K562 (cell line): ENCODE measurements around the gene ATG13. TPM values are rescaled to one million over a fixed set of nuclear protein-coding genes. Genes with fewer than 3 reads are reported as not detected.

ENCODE experiments used
- ATAC-seq: fragments of 200-7000 bp; cut with Tn5 transposase; 3 replicates; pipeline ENCODE4 v1.9.1; 2020; ENCODE audit warnings: moderate library complexity
- BruUV-seq: library from RNA; stranded (reverse); fragments of 400-500 nt; replicated peaks from 2 replicates; lab custom pipeline; 2021; lab: Mats Ljungman, UMichigan
- CTCF ChIA-PET: fragments of 300-600 bp; formaldehyde crosslinking; extraction: SDS; loops from one replicate; lab custom pipeline; 2021; ENCODE audit warnings: low intra/inter-chr PET ratio; lab: Yijun Ruan, JAX
- POLR2A ChIA-PET: fragments of 300-600, 350-650 bp; sonication (Branson Sonifier 250); formaldehyde crosslinking; extraction: SDS; loops from one replicate; lab custom pipeline; 2021; ENCODE audit warnings: antibody characterized with exemption, inconsistent platforms; lab: Yijun Ruan, JAX
- DNase-seq, 4 experiments: peaks; one replicate each; pipeline versions ENCODE4 v3.0.0 to v3.0.0-alpha.2; 2011 to 2018; ENCODE audit warnings: low spot score in 3 of 4, mixed read lengths in 3 of 4; ENCODE audit errors: extremely low read depth in 1 of 4
- FAIRE-seq: peaks from 2 replicates; lab custom pipeline; 2011; peaks lifted over from hg19 to GRCh38; lab: Jason Lieb, UNC
- H2AFZ ChIP-seq: 2 replicates; pipeline ENCODE4 v1.6.0; 2011; ENCODE audit warnings: low read depth, low read length, control low read depth, inconsistent platforms
- H3K27ac ChIP-seq: fragments of 200-600 bp; 3 replicates; pipeline ENCODE4 v1.8.0; 2011; ENCODE audit warnings: low read depth, mild to moderate bottlenecking, control low read depth, inconsistent platforms, low read length, moderate library complexity, mixed read lengths; ENCODE audit errors: extremely low read depth
- H3K27me3 ChIP-seq, 2 experiments: fragments of 300-600 bp in 1 of 2; 2 replicates in 1 of 2; 3 replicates in 1 of 2; pipeline versions ENCODE4 v1.6.0 to v1.8.0; 2011; ENCODE audit warnings: inconsistent platforms in 2 of 2, low read length in 2 of 2, mild to moderate bottlenecking in 1 of 2, mixed read lengths in 1 of 2, moderate library complexity in 1 of 2; ENCODE audit not compliant: control insufficient read depth in 2 of 2, insufficient read depth in 2 of 2
- H3K36me3 ChIP-seq: fragments of 300-600 bp; 3 replicates; pipeline ENCODE4 v1.8.0; 2011; ENCODE audit warnings: mild to moderate bottlenecking, low read length, inconsistent platforms; ENCODE audit not compliant: control insufficient read depth, insufficient read depth
- H3K4me1 ChIP-seq, 2 experiments: fragments of 200-600 bp in 1 of 2; replicated peaks in 1 of 2; 2 replicates in 1 of 2; 3 replicates in 1 of 2; pipeline versions ENCODE4 v1.5.1 to v1.8.0; 2011; ENCODE audit warnings: inconsistent platforms in 2 of 2, low read length in 2 of 2, mild to moderate bottlenecking in 1 of 2, mixed read lengths in 1 of 2, moderate library complexity in 1 of 2; ENCODE audit not compliant: control insufficient read depth in 2 of 2, insufficient read depth in 2 of 2
- H3K4me2 ChIP-seq: 2 replicates; pipeline ENCODE4 v1.6.1; 2011; ENCODE audit warnings: low read length, control low read depth, inconsistent platforms, mixed read lengths; ENCODE audit not compliant: insufficient read depth
- H3K4me3 ChIP-seq: fragments of 200-600 bp; sonication (generic), shearing (Covaris generic); 2 replicates; pipeline ENCODE4 v1.5.1; 2016; ENCODE audit warnings: control low read depth, inconsistent platforms
- H3K79me2 ChIP-seq: fragments of 200-600 bp; 3 replicates; pipeline ENCODE4 v1.8.0; 2011; ENCODE audit warnings: low read length, inconsistent platforms; ENCODE audit not compliant: control insufficient read depth, insufficient read depth
- H3K9ac ChIP-seq, 2 experiments: 2 replicates each; pipeline versions ENCODE4 v1.6.0 to v1.6.1; 2011; ENCODE audit warnings: low read depth in 2 of 2, low read length in 2 of 2, control low read depth in 1 of 2, inconsistent platforms in 1 of 2, mild to moderate bottlenecking in 1 of 2, mixed read lengths in 1 of 2; ENCODE audit not compliant: insufficient read depth in 1 of 2
- H3K9me1 ChIP-seq: one replicate; pipeline ENCODE4 v1.6.0; 2011; ENCODE audit warnings: inconsistent platforms, mild to moderate bottlenecking, low read length, moderate library complexity; ENCODE audit not compliant: control insufficient read depth, insufficient read depth
- H3K9me3 ChIP-seq: replicated peaks from 2 replicates; pipeline ENCODE4 v1.5.1; 2011; ENCODE audit warnings: low read depth, low read length, inconsistent platforms; ENCODE audit not compliant: control insufficient read depth, insufficient read depth
- H4K20me1 ChIP-seq: replicated peaks from 2 replicates; pipeline ENCODE4 v1.6.1; 2011; ENCODE audit warnings: low read length, inconsistent platforms, mixed read lengths; ENCODE audit not compliant: control insufficient read depth, insufficient read depth
- ARNT ChIP-seq, 2 experiments: fragments of 450-650 bp; IDR thresholded peaks; 2 replicates each; pipeline ENCODE4 v1.6.1; 2016; ENCODE audit warnings: mild to moderate bottlenecking in 1 of 2
- ELF2 ChIP-seq: fragments of 250-450 bp; sonication (Bioruptor Pico); IDR thresholded peaks from 2 replicates; pipeline ENCODE4 v1.5.0; 2021; ENCODE audit warnings: mild to moderate bottlenecking
- EWSR1 ChIP-seq: fragments of 450-650 bp; IDR thresholded peaks from 2 replicates; pipeline ENCODE4 v1.6.1; 2018; ENCODE audit warnings: borderline replicate concordance, mild to moderate bottlenecking, low read depth, moderate library complexity; ENCODE audit not compliant: partially characterized antibody
- GTF2E2 ChIP-seq: fragments of 200-800 bp; sonication (Bioruptor generic); IDR thresholded peaks from 2 replicates; pipeline ENCODE4 v1.6.1; 2016; ENCODE audit warnings: missing genetic modification characterization, missing compliant biosample characterization
- KDM1A ChIP-seq, 2 experiments: fragments of 450-650 bp; IDR thresholded peaks; 2 replicates each; pipeline ENCODE4 v1.6.1; 2016; ENCODE audit warnings: mild to moderate bottlenecking in 2 of 2
- MCM5 ChIP-seq: fragments of 450-650 bp; IDR thresholded peaks from 2 replicates; pipeline ENCODE4 v1.6.1; 2016; ENCODE audit warnings: low read depth
- NBN ChIP-seq: fragments of 450-650 bp; IDR thresholded peaks from 2 replicates; pipeline ENCODE4 v1.6.1; 2016; ENCODE audit warnings: low read depth, mild to moderate bottlenecking
- NR2F6 ChIP-seq: fragments of 450-650 bp; formaldehyde crosslinking; IDR thresholded peaks from 2 replicates; pipeline ENCODE4 v1.4.0; 2020; ENCODE audit warnings: mild to moderate bottlenecking
- RBM39 ChIP-seq: fragments of 200-400 bp; formaldehyde crosslinking; optimal IDR thresholded peaks from 2 replicates; pipeline ENCODE3; 2018; ENCODE audit warnings: low read depth, low read length
- STAT5B ChIP-seq: fragments of 250-450 bp; sonication (Bioruptor Pico); IDR thresholded peaks from 2 replicates; pipeline ENCODE4 v1.8.0; 2021; ENCODE audit warnings: mild to moderate bottlenecking, inconsistent platforms
- TEAD4 ChIP-seq, 2 experiments: sonication (generic) in 1 of 2; formaldehyde crosslinking in 1 of 2; IDR thresholded peaks; 2 replicates each; pipeline versions ENCODE4 v1.6.1 to v1.8.0; 2012 to 2022; ENCODE audit warnings: borderline replicate concordance in 1 of 2, inconsistent platforms in 1 of 2, low read length in 1 of 2, mild to moderate bottlenecking in 1 of 2, missing genetic modification reagents in 1 of 2
- XRCC3 ChIP-seq: fragments of 450-650 bp; IDR thresholded peaks from 2 replicates; pipeline ENCODE4 v1.6.1; 2017; ENCODE audit warnings: mild to moderate bottlenecking, moderate library complexity
- ZNF224 ChIP-seq: sonication (generic); formaldehyde crosslinking; IDR thresholded peaks from 2 replicates; pipeline ENCODE4 v1.8.0; 2022; ENCODE audit warnings: mild to moderate bottlenecking, missing genetic modification reagents
- ZNF263 ChIP-seq: sonication (generic); formaldehyde crosslinking; IDR thresholded peaks from 2 replicates; pipeline ENCODE4 v1.8.0; 2022; ENCODE audit warnings: mild to moderate bottlenecking, missing genetic modification reagents, borderline replicate concordance
- ZNF445 ChIP-seq: fragments of 250-450 bp; sonication (Bioruptor Pico); IDR thresholded peaks from 2 replicates; pipeline ENCODE4 v1.4.0; 2020; ENCODE audit warnings: low read depth, mild to moderate bottlenecking, moderate library complexity
- ZNF77 ChIP-seq: fragments of 250-450 bp; sonication (Bioruptor Pico); IDR thresholded peaks from 2 replicates; pipeline ENCODE4 v1.5.0; 2020
- WGBS: fragments of 100-300 bp; shearing (Covaris generic); methylation state at CpG from one replicate; pipeline ENCODE4 v1.1.6; 2016; ENCODE audit warnings: low coverage, mixed read lengths; ENCODE audit not compliant: insufficient coverage; ENCODE audit errors: missing lambda C conversion rate; 5-methylcytosine and 5-hydroxymethylcytosine counted together
- in situ Hi-C: fragments of 300-500 bp; cut with MboI; formaldehyde crosslinking; loops from 4 replicates; pipeline ENCODE4 v1.15.0; 2018; ENCODE audit warnings: inconsistent platforms, mixed read lengths
- intact Hi-C: fragments of 100-400 bp; cut with micrococcal nuclease; formaldehyde crosslinking; loops from 2 replicates; pipeline ENCODE4 v1.14.2; 2022
- polyA plus RNA-seq, 8 experiments: library from polyadenylated mRNA; depleted of rRNA in 4 of 8; stranded (reverse) in 5 of 8; unstranded in 3 of 8; fragments of >200 nt; fragmentation: Nextera tagmentation in 2 of 8; fragmentation: Illumina TruSeq in 1 of 8; extraction: Ambion mirVana in 2 of 8; extraction: Trizol in 1 of 8; gene quantifications; 2 replicates each; pipeline versions ENCODE4 v1.2.1 to v1.2.3, GENCODE V29; 2011 to 2014; ENCODE audit warnings: inconsistent platforms in 1 of 8, missing spikeins in 1 of 8
- total RNA-seq, 7 experiments: library from RNA; depleted of rRNA in 6 of 7; stranded (reverse); fragments of >200 nt in 6 of 7; fragmentation: Illumina TruSeq in 2 of 7; extraction: Trizol in 2 of 7; gene quantifications; 2 replicates each; pipeline versions ENCODE4 v1.2.1 to v1.2.3, GENCODE V29; 2011 to 2021; ENCODE audit warnings: low replicate concordance in 1 of 7
- TF ChIP-seq, protein P1 (sequence below): fragments of 450-650 bp; IDR thresholded peaks from 2 replicates; pipeline ENCODE4 v1.7.0; 2016; ENCODE audit warnings: borderline replicate concordance
- TF ChIP-seq, protein P2 (sequence below): fragments of 250-450 bp; sonication (Bioruptor Pico); IDR thresholded peaks from 2 replicates; pipeline ENCODE4 v1.8.0; 2021; ENCODE audit warnings: borderline replicate concordance, mild to moderate bottlenecking, moderate library complexity; ENCODE audit not compliant: poor library complexity, severe bottlenecking

ATG13 gene
- total and polyA plus RNA-seq, 9 of the 15 experiments (the other 6 are each of a cell fraction or from before 2014, with no cell fraction given) = 13.1 to 61.5 (median 36.5) TPM

DNA sequence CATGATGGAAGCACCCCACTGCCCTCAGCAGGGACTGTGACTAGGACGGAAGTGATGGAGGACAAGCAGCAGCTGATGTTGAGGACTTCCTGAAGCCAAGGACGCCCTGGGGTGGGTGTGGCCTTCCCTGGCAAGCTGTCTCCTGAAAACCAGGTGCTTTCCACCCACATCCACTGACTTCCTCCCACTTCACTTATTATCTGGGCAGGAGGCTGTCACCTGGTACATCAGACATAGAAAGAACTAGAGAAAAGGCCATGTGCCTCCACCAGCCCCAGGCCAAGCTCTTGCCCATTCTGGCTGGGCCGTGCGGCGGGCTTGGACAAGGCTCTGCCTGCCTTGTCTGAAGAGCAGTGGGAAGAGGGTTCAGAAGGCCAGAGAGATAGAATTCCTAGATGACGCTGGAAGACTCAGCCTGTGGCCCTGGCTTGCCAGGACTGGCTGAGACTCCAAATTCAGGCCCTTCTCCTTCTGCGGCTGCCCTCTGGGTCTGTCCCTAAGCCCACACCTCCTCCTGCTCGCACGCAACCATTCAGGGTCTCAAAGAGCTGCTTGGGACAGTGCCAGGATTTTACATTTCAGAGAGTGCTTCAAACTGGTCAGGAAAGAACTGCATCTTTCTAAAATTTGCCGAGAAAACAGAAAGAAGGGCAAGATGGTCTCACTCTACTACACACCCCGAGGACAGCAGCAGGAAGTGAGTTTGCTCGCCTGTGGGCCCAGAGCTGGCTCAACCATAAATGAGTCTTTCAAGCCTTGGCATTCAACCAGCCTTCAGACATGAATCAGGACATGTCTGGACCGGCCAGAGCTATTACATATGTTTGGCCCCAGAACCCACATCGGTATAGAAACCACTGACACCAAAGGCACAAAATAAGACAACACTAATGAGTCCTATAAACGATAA is 69.8 kb downstream of the ATG13 start:
- Histone ChIP-seq H3K4me1 (no peaks in the 10 kb centered on the region; a peak in 1 of 5 replicates), H3K27me3 (no peaks in the 10 kb centered on the region), H2AFZ (no peak overlapping the region), H3K4me3 (no peak overlapping the region), H3K27ac (no peak overlapping the region), H3K9ac (no peak overlapping the region; a peak in 1 of 4 replicates), H3K9me1 (no peaks in the 10 kb centered on the region), H3K9me3 (no peaks in the 10 kb centered on the region), H3K36me3 (peaks cover 21% of the 10 kb centered on the region; the same call in 2 of the 3 replicates), H4K20me1 (no peaks in the 10 kb centered on the region), H3K79me2 (no peaks in the 10 kb centered on the region), H3K4me2 (no peak overlapping the region)
- ATAC-seq (no peak), FAIRE-seq (no peak), DNase-seq (no peak)
- no peak for TF ChIP-seq RBM39
- TF ChIP-seq, protein P1, sequence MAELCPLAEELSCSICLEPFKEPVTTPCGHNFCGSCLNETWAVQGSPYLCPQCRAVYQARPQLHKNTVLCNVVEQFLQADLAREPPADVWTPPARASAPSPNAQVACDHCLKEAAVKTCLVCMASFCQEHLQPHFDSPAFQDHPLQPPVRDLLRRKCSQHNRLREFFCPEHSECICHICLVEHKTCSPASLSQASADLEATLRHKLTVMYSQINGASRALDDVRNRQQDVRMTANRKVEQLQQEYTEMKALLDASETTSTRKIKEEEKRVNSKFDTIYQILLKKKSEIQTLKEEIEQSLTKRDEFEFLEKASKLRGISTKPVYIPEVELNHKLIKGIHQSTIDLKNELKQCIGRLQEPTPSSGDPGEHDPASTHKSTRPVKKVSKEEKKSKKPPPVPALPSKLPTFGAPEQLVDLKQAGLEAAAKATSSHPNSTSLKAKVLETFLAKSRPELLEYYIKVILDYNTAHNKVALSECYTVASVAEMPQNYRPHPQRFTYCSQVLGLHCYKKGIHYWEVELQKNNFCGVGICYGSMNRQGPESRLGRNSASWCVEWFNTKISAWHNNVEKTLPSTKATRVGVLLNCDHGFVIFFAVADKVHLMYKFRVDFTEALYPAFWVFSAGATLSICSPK = no peak
- TF ChIP-seq ZNF77 (CRISPR knock-in tag) = no peak
- TF ChIP-seq NBN = no peak
- TF ChIP-seq TEAD4 (IDR thresholded peaks at IDR 0.05; ENCODE audit: low read length) = no peak
- TF ChIP-seq TEAD4 (CRISPR knock-in tag; IDR thresholded peaks at IDR 0.05; ENCODE audit: borderline replicate concordance) = no peak
- no peak for TF ChIP-seq ZNF224 (CRISPR knock-in tag)
- TF ChIP-seq ARNT (IDR thresholded peaks at IDR 0.05) = no peak
- no peak for TF ChIP-seq KDM1A (IDR thresholded peaks at IDR 0.05)
- no peak for TF ChIP-seq MCM5
- no peak for TF ChIP-seq ZNF263 (CRISPR knock-in tag)
- no peak for TF ChIP-seq STAT5B
- TF ChIP-seq ELF2 (CRISPR knock-in tag) = no peak
- no peak for TF ChIP-seq NR2F6
- no peak for TF ChIP-seq GTF2E2
- no peak for TF ChIP-seq EWSR1
- TF ChIP-seq ZNF445 (CRISPR knock-in tag) = no peak
- TF ChIP-seq, protein P2, sequence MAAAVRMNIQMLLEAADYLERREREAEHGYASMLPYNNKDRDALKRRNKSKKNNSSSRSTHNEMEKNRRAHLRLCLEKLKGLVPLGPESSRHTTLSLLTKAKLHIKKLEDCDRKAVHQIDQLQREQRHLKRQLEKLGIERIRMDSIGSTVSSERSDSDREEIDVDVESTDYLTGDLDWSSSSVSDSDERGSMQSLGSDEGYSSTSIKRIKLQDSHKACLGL (CRISPR knock-in tag) = no peak
- no peak for TF ChIP-seq XRCC3
- in situ Hi-C loops (no loop called here), intact Hi-C loops (no loop called here)
- POLR2A ChIA-PET = interaction anchor here (0.5 to 1.0 kb wide), 7 partner anchors 9 to 286 kb away, joined by 3 to 4 read pairs (median 3); no protein-coding TSS in a partner anchor
- CTCF ChIA-PET = no interaction called here
- WGBS = 81% methylated on average over 15 of the region's 15 CpGs
- BruUV-seq = no TSS peak
